ENCODE results near the gene POLG2. TPM values are rescaled to one million over a fixed set of nuclear protein-coding genes. Genes with fewer than 3 reads are reported as not detected.

POLG2 gene
- total and polyA plus RNA-seq, 10 of the 15 experiments (the other 5 are each of a cell fraction or from before 2014, with no cell fraction given) = 10.2 to 27.7 (median 22.2) TPM

DNA sequence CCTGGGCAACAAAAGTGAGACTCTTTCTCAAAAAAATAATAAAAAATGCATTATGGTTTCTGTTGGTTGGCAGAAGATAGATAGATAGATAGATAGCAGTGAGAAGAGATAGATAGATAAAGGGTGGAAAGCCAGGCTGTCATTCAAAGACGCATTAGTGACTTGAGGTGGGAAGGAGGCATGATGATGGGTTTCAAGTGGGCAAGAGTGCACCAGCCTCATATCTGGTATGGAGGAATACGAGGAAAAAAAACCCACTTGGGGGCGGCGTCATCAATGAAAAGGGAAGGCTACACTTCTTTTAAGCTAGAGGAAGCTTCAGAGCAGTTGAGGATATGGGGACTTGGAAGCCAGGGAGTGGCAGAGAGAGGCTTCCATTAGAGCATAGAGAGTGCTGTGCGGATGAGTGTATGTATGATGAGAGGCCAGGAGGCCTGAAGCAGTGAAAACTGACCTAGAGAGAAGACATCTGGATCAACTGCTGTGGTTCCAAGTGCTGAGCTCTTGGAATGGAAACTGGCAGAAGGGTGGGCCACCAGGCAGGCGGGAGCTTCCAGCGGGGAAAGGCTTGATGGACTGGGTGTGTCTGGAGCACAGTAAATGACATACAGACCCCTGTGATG is 41.8 kb upstream of the POLG2 start:
- Histone ChIP-seq H3K4me3 (no peak overlapping the region), H3K4me1 (ENCODE audit: control insufficient read depth, insufficient read depth, low read length) (no peaks in the 10 kb centered on the region), H3K27me3 (replicated peaks in 1 of 2; ENCODE audit: control insufficient read depth in 2 of 2, insufficient read depth in 2 of 2, low read length in 1 of 2) (no peaks in the 10 kb centered on the region), H3K36me3 (ENCODE audit: control insufficient read depth in 2 of 2, insufficient read depth in 2 of 2, low read length in 1 of 2) (peaks cover 6 to 17% of the 10 kb centered on the region in 2 experiments), H3K27ac (ENCODE audit: control insufficient read depth, insufficient read depth) (no peak overlapping the region), H3K4me2 (ENCODE audit: control insufficient read depth, insufficient read depth) (no peak overlapping the region), H3K79me2 (ENCODE audit: control insufficient read depth, insufficient read depth, low read length) (no peaks in the 10 kb centered on the region), H2AFZ (ENCODE audit: control insufficient read depth, low read depth, low read length) (no peak overlapping the region), H3K9me3 (replicated peaks; ENCODE audit: control insufficient read depth, insufficient read depth, low read length) (no peaks in the 10 kb centered on the region), H4K20me1 (ENCODE audit: control insufficient read depth, insufficient read depth) (no peaks in the 10 kb centered on the region), H3K9ac (ENCODE audit: control insufficient read depth, insufficient read depth, low read length) (no peak overlapping the region)
- ATAC-seq (no peak), FAIRE-seq (no peak), DNase-seq (ENCODE audit: low read depth, low spot score) (no peak)
- SMC1A ChIA-PET (ENCODE audit: uncharacterized antibody, unreplicated experiment) = interaction anchor here (0.7 to 1.8 kb wide), 3 partner anchors 15 to 112 kb away, joined by 3 to 4 read pairs (median 4); no protein-coding TSS in a partner anchor
- TF ChIP-seq, protein P1, sequence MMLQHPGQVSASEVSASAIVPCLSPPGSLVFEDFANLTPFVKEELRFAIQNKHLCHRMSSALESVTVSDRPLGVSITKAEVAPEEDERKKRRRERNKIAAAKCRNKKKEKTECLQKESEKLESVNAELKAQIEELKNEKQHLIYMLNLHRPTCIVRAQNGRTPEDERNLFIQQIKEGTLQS (IDR thresholded peaks at IDR 0.05; ENCODE audit: borderline replicate concordance, extremely low read depth, low read depth, low read length) = no peak
- no peak for TF ChIP-seq SMAD5 (IDR thresholded peaks at IDR 0.05; ENCODE audit: low read depth)
- peak; percentile 28; the same call in 1 of the 2 replicates for TF ChIP-seq POLR2A (IDR thresholded peaks at IDR 0.05; ENCODE audit: low read depth, low read length)
- intact Hi-C loops (cut with micrococcal nuclease; ENCODE audit: unreplicated experiment) (no loop called here), in situ Hi-C loops (cut with MboI) (no loop called here)
- RAD21 ChIA-PET (ENCODE audit: unreplicated experiment) = interaction anchor here (1.1 kb wide), 1 partner anchor 217 kb away, joined by 4 read pairs; no protein-coding TSS in a partner anchor
- no TSS peak for BruUV-seq (replicated peaks)
- CTCF ChIA-PET = interaction anchor here (0.6 to 2.8 kb wide), 5 partner anchors 109 to 560 kb away, joined by 3 to 15 read pairs (median 3); no protein-coding TSS in a partner anchor
- over 99% methylated on average over 7 of the region's 7 CpGs for WGBS (ENCODE audit: insufficient coverage, insufficient replicate concordance, low lambda C conversion rate, missing lambda C conversion rate)
- POLR2A ChIA-PET = interaction anchor here (1.5 kb wide), 1 partner anchor 9 kb away, joined by 3 read pairs; no protein-coding TSS in a partner anchor

DNA sequence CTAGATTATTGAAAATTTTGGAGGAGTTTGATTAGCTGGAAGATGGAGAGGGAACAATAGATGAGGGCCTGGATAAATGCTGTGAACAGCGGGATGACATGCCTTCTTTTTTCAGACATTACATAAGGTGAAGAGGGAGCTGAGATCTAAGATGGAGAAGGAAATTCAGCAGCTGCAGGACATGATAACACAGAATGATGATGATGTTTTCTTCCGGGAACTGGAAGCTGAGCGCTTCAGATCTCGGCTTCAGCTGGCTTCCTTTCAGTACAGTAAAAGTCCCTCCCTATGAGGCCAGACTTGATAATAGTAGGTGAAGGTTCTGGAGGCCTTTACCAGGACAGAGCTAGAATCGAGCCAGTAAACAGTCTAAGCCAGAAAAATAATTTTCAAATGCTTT is 40.6 kb upstream of the POLG2 start:
- Histone ChIP-seq H3K4me2 (ENCODE audit: control insufficient read depth, insufficient read depth) (no peak overlapping the region), H3K9me3 (replicated peaks; ENCODE audit: control insufficient read depth, insufficient read depth, low read length) (no peaks in the 10 kb centered on the region), H3K9ac (ENCODE audit: control insufficient read depth, insufficient read depth, low read length) (no peak overlapping the region), H3K36me3 (ENCODE audit: control insufficient read depth in 2 of 2, insufficient read depth in 2 of 2, low read length in 1 of 2) (peaks cover 6 to 27% of the 10 kb centered on the region in 2 experiments), H3K79me2 (ENCODE audit: control insufficient read depth, insufficient read depth, low read length) (no peaks in the 10 kb centered on the region), H3K27ac (ENCODE audit: control insufficient read depth, insufficient read depth) (no peak overlapping the region), H3K27me3 (replicated peaks in 1 of 2; ENCODE audit: control insufficient read depth in 2 of 2, insufficient read depth in 2 of 2, low read length in 1 of 2) (no peaks in the 10 kb centered on the region), H3K4me3 (no peak overlapping the region), H4K20me1 (ENCODE audit: control insufficient read depth, insufficient read depth) (no peaks in the 10 kb centered on the region), H3K4me1 (ENCODE audit: control insufficient read depth, insufficient read depth, low read length) (no peaks in the 10 kb centered on the region), H2AFZ (ENCODE audit: control insufficient read depth, low read depth, low read length) (no peak overlapping the region)
- POLR2A ChIA-PET = no interaction called here
- WGBS (ENCODE audit: insufficient coverage, insufficient replicate concordance, low lambda C conversion rate, missing lambda C conversion rate) = 90% methylated on average over 5 of the region's 5 CpGs
- CTCF ChIA-PET = interaction anchor here (0.7 to 2.8 kb wide), 3 partner anchors 30 to 111 kb away, joined by 3 to 15 read pairs (median 3); no protein-coding TSS in a partner anchor
- ATAC-seq (no peak), FAIRE-seq (no peak), DNase-seq (ENCODE audit: low read depth, low spot score) (no peak)
- in situ Hi-C loops (cut with MboI) = no loop called here
- RAD21 ChIA-PET (ENCODE audit: unreplicated experiment) = interaction anchor here (0.7 kb wide), 1 partner anchor 119 kb away, joined by 3 read pairs; no protein-coding TSS in a partner anchor
- intact Hi-C loops (cut with micrococcal nuclease; ENCODE audit: unreplicated experiment) = no loop called here
- no TSS peak for BruUV-seq (replicated peaks)
- SMC1A ChIA-PET (ENCODE audit: uncharacterized antibody, unreplicated experiment) = interaction anchor here (0.8 to 1.2 kb wide), 4 partner anchors 23 to 111 kb away, joined by 3 read pairs; no protein-coding TSS in a partner anchor
- TF ChIP-seq HDAC6 (IDR thresholded peaks at IDR 0.05; ENCODE audit: unreplicated experiment) (no peak), RAD21 (IDR thresholded peaks at IDR 0.05; ENCODE audit: insufficient read depth, low read depth, low read length) (no peak), EGR1 (IDR thresholded peaks at IDR 0.05; ENCODE audit: borderline replicate concordance in 1 of 2, low read depth in 2 of 2, low read length in 2 of 2) (no peak), ZNF274 (IDR thresholded peaks at IDR 0.05; ENCODE audit: insufficient read depth, insufficient read length) (no peak), NRF1 (conservative IDR thresholded peaks at IDR 0.05; ENCODE audit: low read depth, low read length) (no peak), SREBF1 (IDR thresholded peaks at IDR 0.05; ENCODE audit: low read length) (no peak)
- TF ChIP-seq, protein P2, sequence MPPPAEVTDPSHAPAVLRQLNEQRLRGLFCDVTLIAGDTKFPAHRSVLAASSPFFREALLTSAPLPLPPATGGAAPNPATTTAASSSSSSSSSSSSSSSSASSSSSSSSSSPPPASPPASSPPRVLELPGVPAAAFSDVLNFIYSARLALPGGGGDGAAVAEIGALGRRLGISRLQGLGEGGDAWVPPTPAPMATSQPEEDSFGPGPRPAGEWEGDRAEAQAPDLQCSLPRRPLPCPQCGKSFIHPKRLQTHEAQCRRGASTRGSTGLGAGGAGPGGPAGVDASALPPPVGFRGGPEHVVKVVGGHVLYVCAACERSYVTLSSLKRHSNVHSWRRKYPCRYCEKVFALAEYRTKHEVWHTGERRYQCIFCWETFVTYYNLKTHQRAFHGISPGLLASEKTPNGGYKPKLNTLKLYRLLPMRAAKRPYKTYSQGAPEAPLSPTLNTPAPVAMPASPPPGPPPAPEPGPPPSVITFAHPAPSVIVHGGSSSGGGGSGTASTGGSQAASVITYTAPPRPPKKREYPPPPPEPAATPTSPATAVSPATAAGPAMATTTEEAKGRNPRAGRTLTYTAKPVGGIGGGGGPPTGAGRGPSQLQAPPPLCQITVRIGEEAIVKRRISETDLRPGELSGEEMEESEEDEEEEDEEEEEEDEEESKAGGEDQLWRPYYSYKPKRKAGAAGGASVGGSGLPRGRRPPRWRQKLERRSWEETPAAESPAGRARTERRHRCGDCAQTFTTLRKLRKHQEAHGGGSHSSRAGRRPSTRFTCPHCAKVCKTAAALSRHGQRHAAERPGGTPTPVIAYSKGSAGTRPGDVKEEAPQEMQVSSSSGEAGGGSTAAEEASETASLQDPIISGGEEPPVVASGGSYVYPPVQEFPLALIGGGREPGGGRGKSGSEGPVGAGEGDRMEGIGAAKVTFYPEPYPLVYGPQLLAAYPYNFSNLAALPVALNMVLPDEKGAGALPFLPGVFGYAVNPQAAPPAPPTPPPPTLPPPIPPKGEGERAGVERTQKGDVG (CRISPR knock-in tag; IDR thresholded peaks at IDR 0.05) = no peak
- TF ChIP-seq, protein P3, sequence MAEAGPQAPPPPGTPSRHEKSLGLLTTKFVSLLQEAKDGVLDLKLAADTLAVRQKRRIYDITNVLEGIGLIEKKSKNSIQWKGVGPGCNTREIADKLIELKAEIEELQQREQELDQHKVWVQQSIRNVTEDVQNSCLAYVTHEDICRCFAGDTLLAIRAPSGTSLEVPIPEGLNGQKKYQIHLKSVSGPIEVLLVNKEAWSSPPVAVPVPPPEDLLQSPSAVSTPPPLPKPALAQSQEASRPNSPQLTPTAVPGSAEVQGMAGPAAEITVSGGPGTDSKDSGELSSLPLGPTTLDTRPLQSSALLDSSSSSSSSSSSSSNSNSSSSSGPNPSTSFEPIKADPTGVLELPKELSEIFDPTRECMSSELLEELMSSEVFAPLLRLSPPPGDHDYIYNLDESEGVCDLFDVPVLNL (IDR thresholded peaks at IDR 0.05; ENCODE audit: low read depth, low read length) = no peak

Measured in GM12878 (cell line).